ENCODE results near the gene NTPCR.
"Not testable (repeated sequence)": the region's sequence is repeated elsewhere in the genome, so short reads cannot be mapped to it uniquely, and the experiment has no call there.

Gene NTPCR

GRCh38 chr1:232983817-232984567, 33.6 kb downstream of the NTPCR start:
- no peak for DNase-seq (ENCODE audit: low read depth in 1 of 2, low spot score in 1 of 2)

- DNase-seq (ENCODE audit: low read depth in 1 of 2, low spot score in 1 of 2): no peak
Observed at GRCh38 chr1:232984577-232985425, 34.4 kb downstream of the NTPCR start.

- no peak for DNase-seq (ENCODE audit: low read depth in 1 of 2, low spot score in 1 of 2)
Observed at GRCh38 chr1:232985882-232986526, 35.6 kb downstream of the NTPCR start.

- DNase-seq (ENCODE audit: low read depth in 1 of 2, low spot score in 1 of 2): no peak
Observed at GRCh38 chr1:232986527-232986922, 36.1 kb downstream of the NTPCR start.

- no peak for DNase-seq (ENCODE audit: low read depth in 1 of 2, low spot score in 1 of 2)
Observed at GRCh38 chr1:232987046-232987773, 36.8 kb downstream of the NTPCR start.

- DNase-seq (ENCODE audit: low read depth in 1 of 2, low spot score in 1 of 2): no peak
Observed at GRCh38 chr1:232987774-232988140, 37.3 kb downstream of the NTPCR start.

GRCh38 chr1:232988572-232989040, 38.2 kb downstream of the NTPCR start:
- DNase-seq (ENCODE audit: low read depth in 1 of 2, low spot score in 1 of 2): no peak

- no peak for DNase-seq (ENCODE audit: low read depth in 1 of 2, low spot score in 1 of 2)
Observed at GRCh38 chr1:232990176-232991128, 40.0 kb downstream of the NTPCR start.

GRCh38 chr1:232991238-232991637, 40.8 kb downstream of the NTPCR start:
- DNase-seq (ENCODE audit: low read depth in 1 of 2, low spot score in 1 of 2): no peak

- DNase-seq (ENCODE audit: low read depth in 1 of 2, low spot score in 1 of 2): no peak
Observed at GRCh38 chr1:232992227-232992626, 41.8 kb downstream of the NTPCR start.

GRCh38 chr1:232993555-232993954, 43.1 kb downstream of the NTPCR start:
- no peak for DNase-seq (ENCODE audit: low read depth in 1 of 2, low spot score in 1 of 2)

- no peak for DNase-seq (ENCODE audit: low read depth in 1 of 2, low spot score in 1 of 2)
Observed at GRCh38 chr1:232995189-232995588, 44.8 kb downstream of the NTPCR start.

GRCh38 chr1:232996143-232996542, 45.7 kb downstream of the NTPCR start:
- DNase-seq (ENCODE audit: low read depth in 1 of 2, low spot score in 1 of 2): no peak

GRCh38 chr1:232998138-232998537, 47.7 kb downstream of the NTPCR start:
- DNase-seq (ENCODE audit: low read depth in 1 of 2, low spot score in 1 of 2): no peak

GRCh38 chr1:232998646-232999045, 48.2 kb downstream of the NTPCR start:
- DNase-seq (ENCODE audit: low read depth in 1 of 2, low spot score in 1 of 2): no peak

GRCh38 chr1:232999956-233000625, 49.7 kb downstream of the NTPCR start:
- no peak for DNase-seq (ENCODE audit: low read depth in 1 of 2, low spot score in 1 of 2)

- DNase-seq (ENCODE audit: low read depth in 1 of 2, low spot score in 1 of 2): not testable (repeated sequence)
Observed at GRCh38 chr1:233003638-233004037, 53.2 kb downstream of the NTPCR start.

- DNase-seq (ENCODE audit: low read depth in 1 of 2, low spot score in 1 of 2): no peak
Observed at GRCh38 chr1:233004451-233004850, 54.0 kb downstream of the NTPCR start.

- DNase-seq (ENCODE audit: low read depth in 1 of 2, low spot score in 1 of 2): no peak
Observed at GRCh38 chr1:233005156-233005555, 54.7 kb downstream of the NTPCR start.
